HepG2 (cell line): ENCODE results near the gene CACNA1C. TPM values are rescaled to one million over a fixed set of nuclear protein-coding genes. Genes with fewer than 3 reads are reported as not detected.

ENCODE experiments used
- ATAC-seq: fragments of 200-7000 bp; cut with Tn5 transposase; 3 replicates; pipeline ENCODE4 v1.9.1; 2020; ENCODE audit warnings: mild to moderate bottlenecking, moderate library complexity
- BruUV-seq: library from RNA; stranded (reverse); fragments of 400-500 nt; replicated peaks from 2 replicates; lab custom pipeline; 2021; lab: Mats Ljungman, UMichigan
- CTCF ChIA-PET: fragments of 300-600 bp; formaldehyde crosslinking; extraction: SDS; loops from one replicate; lab custom pipeline; 2021; ENCODE audit warnings: low total read pairs, inconsistent platforms, low intra/inter-chr PET ratio; lab: Yijun Ruan, JAX
- POLR2A ChIA-PET: fragments of 350-600 bp; sonication (Branson Sonifier 250); formaldehyde crosslinking; loops from one replicate; lab custom pipeline; 2020; ENCODE audit warnings: antibody characterized with exemption, inconsistent platforms; lab: Yijun Ruan, JAX
- DNase-seq: peaks from one replicate; pipeline ENCODE4 v3.0.0-alpha.2; 2015; ENCODE audit warnings: low spot score
- FAIRE-seq: peaks from 3 replicates; lab custom pipeline; 2011; peaks lifted over from hg19 to GRCh38; lab: Jason Lieb, UNC
- H2AFZ ChIP-seq: one replicate; pipeline ENCODE4 v1.6.1; 2011; ENCODE audit warnings: low read length, inconsistent platforms
- H3K27ac ChIP-seq: fragments of 300-600 bp; 3 replicates; pipeline ENCODE4 v1.8.0; 2011; ENCODE audit warnings: mixed run types, mild to moderate bottlenecking, mixed read lengths, low read length, inconsistent platforms; ENCODE audit not compliant: insufficient read depth; ENCODE audit errors: extremely low read length
- H3K27me3 ChIP-seq, 2 experiments: fragments of 200-600 bp in 1 of 2; 2 replicates in 1 of 2; 3 replicates in 1 of 2; pipeline versions ENCODE4 v1.6.0 to v1.8.0; 2011; ENCODE audit warnings: low read length in 2 of 2, mild to moderate bottlenecking in 2 of 2, moderate library complexity in 2 of 2, inconsistent platforms in 1 of 2; ENCODE audit not compliant: insufficient read depth in 2 of 2, control insufficient read depth in 1 of 2
- H3K36me3 ChIP-seq, 2 experiments: fragments of 200-600 bp in 1 of 2; replicated peaks in 1 of 2; 2 replicates in 1 of 2; 3 replicates in 1 of 2; pipeline versions ENCODE4 v1.5.1 to v1.8.0; 2011; ENCODE audit warnings: low read length in 2 of 2, inconsistent platforms in 1 of 2; ENCODE audit not compliant: insufficient read depth in 2 of 2, control insufficient read depth in 1 of 2
- H3K4me1 ChIP-seq: 2 replicates; pipeline ENCODE4 v1.5.1; 2012; ENCODE audit warnings: low read length, inconsistent platforms; ENCODE audit not compliant: insufficient read depth
- H3K4me2 ChIP-seq: 2 replicates; pipeline ENCODE4 v1.6.0; 2011; ENCODE audit warnings: low read depth, low read length, inconsistent platforms
- H3K4me3 ChIP-seq, 3 experiments: fragments of 200-600 bp in 1 of 3; sonication (generic), shearing (Covaris generic) in 1 of 3; replicated peaks in 1 of 3; 2 replicates each; pipeline ENCODE4 v1.5.1; 2011 to 2016; ENCODE audit warnings: low read length in 3 of 3, inconsistent platforms in 2 of 3, low read depth in 2 of 3, mild to moderate bottlenecking in 2 of 3, control low read depth in 1 of 3, mixed read lengths in 1 of 3; ENCODE audit not compliant: insufficient read depth in 1 of 3
- H3K79me2 ChIP-seq: one replicate; pipeline ENCODE4 v1.6.1; 2011; ENCODE audit warnings: low read length, inconsistent platforms; ENCODE audit not compliant: insufficient read depth
- H3K9ac ChIP-seq: 2 replicates; pipeline ENCODE4 v1.6.0; 2011; ENCODE audit warnings: mild to moderate bottlenecking, low read depth, low read length, inconsistent platforms; ENCODE audit not compliant: insufficient read depth
- H3K9me3 ChIP-seq: 2 replicates; pipeline ENCODE4 v1.5.1; 2012; ENCODE audit warnings: mild to moderate bottlenecking, low read length
- H4K20me1 ChIP-seq: 2 replicates; pipeline ENCODE4 v1.6.0; 2011; ENCODE audit warnings: inconsistent platforms, mild to moderate bottlenecking, low read length, moderate library complexity; ENCODE audit not compliant: insufficient read depth
- BCL6 ChIP-seq: IDR thresholded peaks from 2 replicates; pipeline ENCODE4 v1.6.1; 2016; ENCODE audit warnings: missing genetic modification reagents, missing compliant biosample characterization
- ETV6 ChIP-seq: sonication (generic); formaldehyde crosslinking; conservative IDR thresholded peaks from 2 replicates; pipeline ENCODE4 v1.4.0; 2020; ENCODE audit warnings: missing genetic modification reagents
- REXO4 ChIP-seq: sonication (generic); formaldehyde crosslinking; IDR thresholded peaks from 2 replicates; pipeline ENCODE4 v1.8.0; 2022; ENCODE audit warnings: missing genetic modification reagents, mild to moderate bottlenecking, borderline replicate concordance
- ZNF615 ChIP-seq: sonication (generic); formaldehyde crosslinking; IDR thresholded peaks from 2 replicates; pipeline ENCODE4 v1.5.0; 2020; ENCODE audit warnings: mild to moderate bottlenecking, missing genetic modification reagents, borderline replicate concordance
- WGBS: methylation state at CpG from one replicate; pipeline ENCODE4 v1.1.6; 2017; ENCODE audit warnings: low lambda C conversion rate; 5-methylcytosine and 5-hydroxymethylcytosine counted together
- in situ Hi-C: cut with HindIII; loops from 2 replicates; pipeline ENCODE4 v1.10.0; 2017; ENCODE audit warnings: low pct_unique_long_range_greater_than_20kb; ENCODE audit not compliant: extremely low pct_ligation_motif_present
- intact Hi-C: fragments of 100-400 bp; cut with micrococcal nuclease; formaldehyde crosslinking; loops from one replicate; pipeline ENCODE4 v1.10.0; 2022; ENCODE audit not compliant: unreplicated experiment
- polyA plus RNA-seq, 8 experiments: library from polyadenylated mRNA; depleted of rRNA in 3 of 8; stranded (reverse) in 7 of 8; unstranded in 1 of 8; fragments of >200 nt; fragmentation: Illumina TruSeq in 4 of 8; extraction: Trizol in 4 of 8; gene quantifications; 2 replicates each; pipeline versions ENCODE4 v1.2.1 to v1.2.3, GENCODE V29; 2011 to 2016; ENCODE audit warnings: low read depth in 4 of 8, missing spikeins in 1 of 8, mixed read lengths in 1 of 8; ENCODE audit not compliant: insufficient read depth in 1 of 8
- total RNA-seq, 5 experiments: library from RNA; depleted of rRNA; stranded (reverse); fragments of >200 nt; fragmentation: Illumina TruSeq; extraction: Trizol; gene quantifications; 2 replicates each; pipeline ENCODE4 v1.2.3, GENCODE V29; 2016; ENCODE audit warnings: low read depth in 1 of 5
- TF ChIP-seq, protein P1 (sequence below): sonication (generic); formaldehyde crosslinking; IDR thresholded peaks from 2 replicates; pipeline ENCODE4 v1.8.0; 2022; ENCODE audit warnings: missing genetic modification reagents, mild to moderate bottlenecking, inconsistent platforms, borderline replicate concordance
- TF ChIP-seq, protein P2 (sequence below): sonication (generic); formaldehyde crosslinking; IDR thresholded peaks from 2 replicates; pipeline ENCODE4 v1.5.0; 2020; ENCODE audit warnings: missing genetic modification reagents

Gene CACNA1C
- total and polyA plus RNA-seq, 2 of the 13 experiments (the other 11 are each of a cell fraction or from before 2014, with no cell fraction given): not detected

GRCh38 chr12:2387103-2387834, 334.5 kb downstream of the CACNA1C start:
- no peak for FAIRE-seq
- no peaks in the 10 kb centered on the region for H3K79me2 ChIP-seq
- TF ChIP-seq, protein P1, sequence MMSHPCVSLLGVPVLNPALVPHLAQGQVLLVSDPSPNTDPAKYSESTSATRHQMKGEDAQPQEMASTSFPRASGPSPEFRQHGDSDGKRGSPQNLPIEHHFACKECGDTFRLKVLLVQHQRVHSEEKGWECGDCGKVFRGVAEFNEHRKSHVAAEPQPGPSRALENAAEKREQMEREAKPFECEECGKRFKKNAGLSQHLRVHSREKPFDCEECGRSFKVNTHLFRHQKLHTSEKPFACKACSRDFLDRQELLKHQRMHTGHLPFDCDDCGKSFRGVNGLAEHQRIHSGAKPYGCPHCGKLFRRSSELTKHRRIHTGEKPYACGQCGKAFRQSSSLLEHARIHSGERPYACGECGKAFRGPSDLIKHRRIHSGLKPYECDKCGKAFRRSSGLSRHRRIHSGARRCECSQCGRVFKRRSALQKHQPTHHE (CRISPR knock-in tag): no peak
- CTCF ChIA-PET: no interaction called here
- H4K20me1 ChIP-seq: no peaks in the 10 kb centered on the region
- in situ Hi-C loops: no loop called here
- H2AFZ ChIP-seq: no peak overlapping the region
- no TSS peak for BruUV-seq
- H3K9ac ChIP-seq: no peak overlapping the region
- H3K9me3 ChIP-seq: no peaks in the 10 kb centered on the region
- ATAC-seq: no peak
- H3K4me1 ChIP-seq: 0 out of 2 replicates have a peak, but pooled peaks cover 7% of the 10 kb centered on the region
- H3K27ac ChIP-seq: no peak overlapping the region
- H3K36me3 ChIP-seq: no peaks in the 10 kb centered on the region
- H3K4me3 ChIP-seq: no peak overlapping the region
- POLR2A ChIA-PET: no interaction called here
- intact Hi-C loops: no loop called here
- DNase-seq: no peak
- 5% methylated on average over 11 of the region's 12 CpGs for WGBS
- no peak overlapping the region for H3K4me2 ChIP-seq
- peaks cover 1 to 33% of the 10 kb centered on the region in 2 experiments; a peak in 3 of 5 replicates for H3K27me3 ChIP-seq

GRCh38 chr12:2389079-2389790, 336.4 kb downstream of the CACNA1C start:
- no peaks in the 10 kb centered on the region for H3K4me1 ChIP-seq
- no peaks in the 10 kb centered on the region for H4K20me1 ChIP-seq
- CTCF ChIA-PET: no interaction called here
- H3K79me2 ChIP-seq: no peaks in the 10 kb centered on the region
- no peak for ATAC-seq
- H3K9ac ChIP-seq: no peak overlapping the region
- H3K4me2 ChIP-seq: no peak overlapping the region
- H3K36me3 ChIP-seq: no peaks in the 10 kb centered on the region
- WGBS: 3% methylated on average over 5 of the region's 5 CpGs
- BruUV-seq: no TSS peak
- H3K27me3 ChIP-seq: peaks cover 1 to 26% of the 10 kb centered on the region in 2 experiments; a peak in 2 of 5 replicates
- no peak overlapping the region for H3K27ac ChIP-seq
- in situ Hi-C loops: no loop called here
- no peaks in the 10 kb centered on the region for H3K9me3 ChIP-seq
- no peak overlapping the region for H2AFZ ChIP-seq
- no peak for FAIRE-seq
- DNase-seq: no peak
- POLR2A ChIA-PET: no interaction called here
- intact Hi-C loops: no loop called here
- no peak overlapping the region for H3K4me3 ChIP-seq
- TF ChIP-seq ZNF615 (CRISPR knock-in tag): no peak
- no peak for TF ChIP-seq ETV6 (CRISPR knock-in tag)
- no peak for TF ChIP-seq BCL6 (CRISPR knock-in tag)
- TF ChIP-seq, protein P2, sequence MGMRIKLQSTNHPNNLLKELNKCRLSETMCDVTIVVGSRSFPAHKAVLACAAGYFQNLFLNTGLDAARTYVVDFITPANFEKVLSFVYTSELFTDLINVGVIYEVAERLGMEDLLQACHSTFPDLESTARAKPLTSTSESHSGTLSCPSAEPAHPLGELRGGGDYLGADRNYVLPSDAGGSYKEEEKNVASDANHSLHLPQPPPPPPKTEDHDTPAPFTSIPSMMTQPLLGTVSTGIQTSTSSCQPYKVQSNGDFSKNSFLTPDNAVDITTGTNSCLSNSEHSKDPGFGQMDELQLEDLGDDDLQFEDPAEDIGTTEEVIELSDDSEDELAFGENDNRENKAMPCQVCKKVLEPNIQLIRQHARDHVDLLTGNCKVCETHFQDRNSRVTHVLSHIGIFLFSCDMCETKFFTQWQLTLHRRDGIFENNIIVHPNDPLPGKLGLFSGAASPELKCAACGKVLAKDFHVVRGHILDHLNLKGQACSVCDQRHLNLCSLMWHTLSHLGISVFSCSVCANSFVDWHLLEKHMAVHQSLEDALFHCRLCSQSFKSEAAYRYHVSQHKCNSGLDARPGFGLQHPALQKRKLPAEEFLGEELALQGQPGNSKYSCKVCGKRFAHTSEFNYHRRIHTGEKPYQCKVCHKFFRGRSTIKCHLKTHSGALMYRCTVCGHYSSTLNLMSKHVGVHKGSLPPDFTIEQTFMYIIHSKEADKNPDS: no peak
- no peak for TF ChIP-seq REXO4
